ENCODE measurements around the gene MBNL1.

GRCh38 chr3:152497890-152498289, 229.2 kb downstream of the MBNL1 start:
- no peak for TF ChIP-seq CTCF (IDR thresholded peaks at IDR 0.05)
- no peak for TF ChIP-seq POLR2A (IDR thresholded peaks at IDR 0.05)

Data from testis (tissue), 2 donors.